Ovary (tissue), 3 donors: Measurements from ENCODE around the gene HSPA6.

ENCODE experiments used
- CTCF ChIP-seq, 3 donors: fragments of 450-650 bp in 2 of 3; fragments of 200-600 bp in 1 of 3; IDR thresholded peaks; one replicate each; pipeline versions ENCODE4 v1.5.1 to v1.8.0; 2016 to 2022; ENCODE audit warnings: antibody characterized with exemption in 3 of 3, mild to moderate bottlenecking in 1 of 3
- EP300 ChIP-seq: sonication (generic); formaldehyde crosslinking; IDR thresholded peaks from one replicate; pipeline ENCODE4 v1.6.1; 2017; ENCODE audit warnings: antibody characterized with exemption
- POLR2A ChIP-seq: fragments of 450-650 bp; IDR thresholded peaks from one replicate; pipeline ENCODE4 v1.6.1; 2017; ENCODE audit warnings: antibody characterized with exemption, mild to moderate bottlenecking, moderate library complexity
- donor health status: DM: no; HTN: no; CAD: no.

GRCh38 chr1:161482610-161483009 lies 41.7 kb upstream of the HSPA6 start:
- TF ChIP-seq CTCF (IDR thresholded peaks at IDR 0.05) (no peak), POLR2A (no peak), EP300 (no peak)
